H9 (cell line): ENCODE measurements around the gene PRDM1. TPM values are rescaled to one million over a fixed set of nuclear protein-coding genes. Genes with fewer than 3 reads are reported as not detected.

Experiments used
- DNase-seq: peaks from one replicate; pipeline ENCODE4 v3.0.0-alpha.2; 2017
- H2AFZ ChIP-seq: one replicate; pipeline ENCODE4 v1.6.1; 2013; ENCODE audit warnings: mild to moderate bottlenecking, low read length, control low read depth, moderate library complexity
- H2AK5ac ChIP-seq: 2 replicates; pipeline ENCODE4 v1.6.1; 2013; ENCODE audit warnings: low read length, control low read depth, mixed read lengths; ENCODE audit not compliant: insufficient read length
- H2BK120ac ChIP-seq: one replicate; pipeline ENCODE4 v1.6.1; 2013; ENCODE audit warnings: low read depth, mild to moderate bottlenecking, low read length, control low read depth, inconsistent platforms; ENCODE audit not compliant: poor library complexity, severe bottlenecking
- H2BK12ac ChIP-seq: 2 replicates; pipeline ENCODE4 v1.6.1; 2013; ENCODE audit warnings: low read length, control low read depth, mixed read lengths, low read depth; ENCODE audit not compliant: insufficient read length
- H2BK15ac ChIP-seq: 2 replicates; pipeline ENCODE4 v1.6.1; 2013; ENCODE audit warnings: low read depth, low read length, control low read depth
- H2BK20ac ChIP-seq: one replicate; pipeline ENCODE4 v1.6.1; 2013; ENCODE audit warnings: low read depth, mild to moderate bottlenecking, low read length, control low read depth, inconsistent platforms; ENCODE audit not compliant: poor library complexity, severe bottlenecking
- H2BK5ac ChIP-seq: 2 replicates; pipeline ENCODE4 v1.6.1; 2013; ENCODE audit warnings: low read length, control low read depth, mixed read lengths; ENCODE audit not compliant: insufficient read length
- H3K14ac ChIP-seq: 2 replicates; pipeline ENCODE4 v1.6.1; 2013; ENCODE audit warnings: low read length, control low read depth; ENCODE audit not compliant: insufficient read depth
- H3K18ac ChIP-seq: 2 replicates; pipeline ENCODE4 v1.6.1; 2013; ENCODE audit warnings: low read depth, mild to moderate bottlenecking, mixed read lengths, low read length, control low read depth; ENCODE audit not compliant: insufficient read length
- H3K23ac ChIP-seq: 2 replicates; pipeline ENCODE4 v1.6.1; 2013; ENCODE audit warnings: low read length, control low read depth, mixed read lengths, low read depth; ENCODE audit not compliant: insufficient read length
- H3K23me2 ChIP-seq: 2 replicates; pipeline ENCODE4 v1.6.1; 2013; ENCODE audit warnings: low read depth, mild to moderate bottlenecking, mixed read lengths, low read length, control low read depth; ENCODE audit not compliant: insufficient read length, poor library complexity, severe bottlenecking
- H3K27ac ChIP-seq: 2 replicates; pipeline ENCODE4 v1.5.1; 2013; ENCODE audit warnings: low read length, control low read depth, mixed read lengths, low read depth; ENCODE audit not compliant: insufficient read length
- H3K27me3 ChIP-seq: 2 replicates; pipeline ENCODE4 v1.6.1; 2013; ENCODE audit warnings: low read length, control low read depth, inconsistent platforms; ENCODE audit not compliant: insufficient read depth
- H3K4ac ChIP-seq: 2 replicates; pipeline ENCODE4 v1.6.1; 2013; ENCODE audit warnings: low read depth, mild to moderate bottlenecking, control low read depth, inconsistent platforms, low read length, moderate library complexity
- H3K4me1 ChIP-seq: 2 replicates; pipeline ENCODE4 v1.6.1; 2013; ENCODE audit warnings: low read length, control low read depth, inconsistent platforms; ENCODE audit not compliant: insufficient read depth
- H3K4me2 ChIP-seq: 2 replicates; pipeline ENCODE4 v1.6.1; 2013; ENCODE audit warnings: low read length, control low read depth, mixed read lengths; ENCODE audit not compliant: insufficient read length, insufficient read depth
- H3K56ac ChIP-seq: 2 replicates; pipeline ENCODE4 v1.6.1; 2013; ENCODE audit warnings: low read depth, mild to moderate bottlenecking, mixed read lengths, low read length, control low read depth; ENCODE audit not compliant: insufficient read length
- H3K79me1 ChIP-seq: 2 replicates; pipeline ENCODE4 v1.6.1; 2013; ENCODE audit warnings: low read depth, mild to moderate bottlenecking, moderate library complexity, low read length, control low read depth, inconsistent platforms; ENCODE audit not compliant: insufficient read depth, poor library complexity, severe bottlenecking
- H3K79me2 ChIP-seq: 2 replicates; pipeline ENCODE4 v1.6.1; 2013; ENCODE audit warnings: low read length, control low read depth, inconsistent platforms; ENCODE audit not compliant: insufficient read depth
- H3K9ac ChIP-seq: 2 replicates; pipeline ENCODE4 v1.6.1; 2013; ENCODE audit warnings: low read length, control low read depth, mixed read lengths; ENCODE audit not compliant: insufficient read length; ENCODE audit errors: extremely low read depth
- H3K9me3 ChIP-seq: one replicate; pipeline ENCODE4 v1.6.1; 2013; ENCODE audit warnings: low read depth, low read length, inconsistent platforms; ENCODE audit not compliant: control insufficient read depth
- H3T11ph ChIP-seq: one replicate; pipeline ENCODE4 v1.6.1; 2013; ENCODE audit warnings: mild to moderate bottlenecking, low read length, control low read depth, inconsistent platforms
- H4K20me1 ChIP-seq: one replicate; pipeline ENCODE4 v1.6.1; 2013; ENCODE audit not compliant: control insufficient read depth, insufficient read length, insufficient read depth
- H4K5ac ChIP-seq: 2 replicates; pipeline ENCODE4 v1.6.1; 2013; ENCODE audit warnings: low read depth, mild to moderate bottlenecking, mixed read lengths, low read length, control low read depth; ENCODE audit not compliant: insufficient read length
- H4K8ac ChIP-seq: replicated peaks from 2 replicates; pipeline ENCODE4 v1.6.1; 2013; ENCODE audit warnings: low read length, control low read depth, mixed read lengths, low read depth; ENCODE audit not compliant: insufficient read length
- H4K91ac ChIP-seq: 2 replicates; pipeline ENCODE4 v1.6.1; 2013; ENCODE audit warnings: low read depth, mild to moderate bottlenecking, moderate library complexity, mixed read lengths, low read length, control low read depth; ENCODE audit not compliant: insufficient read length
- H3K27ac Mint-ChIP-seq, 3 experiments: 2 replicates in 2 of 3; 3 replicates in 1 of 3; pipeline ENCODE4 v1.8.0; 2020 to 2021; ENCODE audit warnings: mixed read lengths in 3 of 3, mild to moderate bottlenecking in 1 of 3, moderate library complexity in 1 of 3
- H3K27me3 Mint-ChIP-seq: 2 replicates; pipeline ENCODE4 v1.8.0; 2021; ENCODE audit warnings: low read depth, mild to moderate bottlenecking, moderate library complexity, mixed read lengths
- H3K36me3 Mint-ChIP-seq, 3 experiments: 2 replicates in 2 of 3; 3 replicates in 1 of 3; pipeline ENCODE4 v1.8.0; 2020 to 2021; ENCODE audit warnings: low read depth in 3 of 3, mixed read lengths in 3 of 3; ENCODE audit not compliant: insufficient read depth in 1 of 3
- H3K4me1 Mint-ChIP-seq, 2 experiments: 2 replicates each; pipeline ENCODE4 v1.8.0; 2020; ENCODE audit warnings: mixed read lengths in 2 of 2
- H3K4me3 Mint-ChIP-seq, 2 experiments: 2 replicates in 1 of 2; 3 replicates in 1 of 2; pipeline ENCODE4 v1.8.0; 2020 to 2021; ENCODE audit warnings: mild to moderate bottlenecking in 2 of 2, mixed read lengths in 2 of 2, moderate library complexity in 1 of 2
- H3K9me3 Mint-ChIP-seq, 2 experiments: 2 replicates in 1 of 2; 3 replicates in 1 of 2; pipeline ENCODE4 v1.8.0; 2020; ENCODE audit warnings: mild to moderate bottlenecking in 2 of 2, mixed read lengths in 2 of 2, moderate library complexity in 1 of 2
- total RNA-seq: library from RNA; stranded (reverse); gene quantifications from 2 replicates; pipeline ENCODE4 v1.2.1, GENCODE V29; 2021
- TF ChIP-seq, protein P1 (sequence below): fragments of 200-600 bp; sonication (generic); conservative IDR thresholded peaks from 3 replicates; pipeline ENCODE4 v1.8.0; 2021; ENCODE audit warnings: antibody characterized with exemption, mild to moderate bottlenecking

Gene PRDM1
- total RNA-seq, 1 experiment from 2014 or later: 2.9 TPM

GRCh38 chr6:106037060-106037459 lies 49.1 kb upstream of the PRDM1 start:
- no peaks in the 10 kb centered on the region for H3K27me3 Mint-ChIP-seq
- no peak overlapping the region for H3K27ac Mint-ChIP-seq
- no peak for DNase-seq
- no peaks in the 10 kb centered on the region for H3K79me2 ChIP-seq
- no peak overlapping the region for H3K56ac ChIP-seq
- H3K23me2 ChIP-seq: no peaks in the 10 kb centered on the region
- H3K9me3 ChIP-seq: no peaks in the 10 kb centered on the region
- H2AK5ac ChIP-seq: no peak overlapping the region
- H3K79me1 ChIP-seq: no peaks in the 10 kb centered on the region
- no peak overlapping the region for H3K9ac ChIP-seq
- H3K36me3 Mint-ChIP-seq: peaks cover 6 to 27% (median 10%) of the 10 kb centered on the region in 3 experiments; a peak in 6 of 7 replicates
- H3T11ph ChIP-seq: no peak overlapping the region
- H3K27me3 ChIP-seq: no peaks in the 10 kb centered on the region
- H4K8ac ChIP-seq: no peak overlapping the region
- no peak overlapping the region for H3K4ac ChIP-seq
- no peak overlapping the region for H2BK15ac ChIP-seq
- no peak overlapping the region for H3K23ac ChIP-seq
- H4K5ac ChIP-seq: no peak overlapping the region
- H4K91ac ChIP-seq: no peak overlapping the region
- H2BK12ac ChIP-seq: no peak overlapping the region
- H2AFZ ChIP-seq: no peak overlapping the region
- no peak overlapping the region for H3K4me2 ChIP-seq
- H3K4me1 Mint-ChIP-seq: no peaks in the 10 kb centered on the region
- TF ChIP-seq, protein P1, sequence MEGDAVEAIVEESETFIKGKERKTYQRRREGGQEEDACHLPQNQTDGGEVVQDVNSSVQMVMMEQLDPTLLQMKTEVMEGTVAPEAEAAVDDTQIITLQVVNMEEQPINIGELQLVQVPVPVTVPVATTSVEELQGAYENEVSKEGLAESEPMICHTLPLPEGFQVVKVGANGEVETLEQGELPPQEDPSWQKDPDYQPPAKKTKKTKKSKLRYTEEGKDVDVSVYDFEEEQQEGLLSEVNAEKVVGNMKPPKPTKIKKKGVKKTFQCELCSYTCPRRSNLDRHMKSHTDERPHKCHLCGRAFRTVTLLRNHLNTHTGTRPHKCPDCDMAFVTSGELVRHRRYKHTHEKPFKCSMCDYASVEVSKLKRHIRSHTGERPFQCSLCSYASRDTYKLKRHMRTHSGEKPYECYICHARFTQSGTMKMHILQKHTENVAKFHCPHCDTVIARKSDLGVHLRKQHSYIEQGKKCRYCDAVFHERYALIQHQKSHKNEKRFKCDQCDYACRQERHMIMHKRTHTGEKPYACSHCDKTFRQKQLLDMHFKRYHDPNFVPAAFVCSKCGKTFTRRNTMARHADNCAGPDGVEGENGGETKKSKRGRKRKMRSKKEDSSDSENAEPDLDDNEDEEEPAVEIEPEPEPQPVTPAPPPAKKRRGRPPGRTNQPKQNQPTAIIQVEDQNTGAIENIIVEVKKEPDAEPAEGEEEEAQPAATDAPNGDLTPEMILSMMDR: no peak
- no peak overlapping the region for H3K18ac ChIP-seq
- no peak overlapping the region for H2BK120ac ChIP-seq
- H3K27ac ChIP-seq: no peak overlapping the region
- no peaks in the 10 kb centered on the region for H4K20me1 ChIP-seq
- no peak overlapping the region for H3K4me3 Mint-ChIP-seq
- H3K4me1 ChIP-seq: no peaks in the 10 kb centered on the region
- H3K14ac ChIP-seq: no peak overlapping the region
- H2BK5ac ChIP-seq: no peak overlapping the region
- H3K9me3 Mint-ChIP-seq: peaks cover 19 to 25% of the 10 kb centered on the region in 2 experiments
- no peak overlapping the region for H2BK20ac ChIP-seq
